ENCODE results near the gene OSTM1. TPM values are rescaled to one million over a fixed set of nuclear protein-coding genes. Genes with fewer than 3 reads are reported as not detected.

OSTM1 gene
- total and polyA plus RNA-seq, 10 of the 15 experiments (the other 5 are each of a cell fraction or from before 2014, with no cell fraction given) = 3.0 to 17.1 (median 5.8) TPM

DNA sequence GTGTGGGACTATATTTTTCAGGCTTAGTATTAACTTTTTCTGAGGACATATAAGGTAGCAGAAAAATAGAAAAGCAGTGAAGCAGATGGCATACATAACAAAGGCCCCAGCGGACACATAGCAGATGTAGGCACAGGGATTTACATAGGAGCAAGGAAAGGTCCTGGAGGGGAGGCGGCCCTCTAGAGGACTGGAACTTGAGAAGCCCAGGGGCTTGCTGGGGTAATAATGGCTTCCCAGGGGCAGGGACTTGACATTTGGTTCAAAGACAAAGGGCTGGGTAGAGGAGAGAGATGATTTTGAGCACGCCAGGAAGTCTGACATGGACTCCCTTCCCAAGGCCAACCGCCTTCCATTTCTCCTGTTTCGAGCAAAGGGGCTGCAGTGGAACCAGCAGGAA, 31.7 kb upstream of the OSTM1 start (continued):
- TF ChIP-seq MEF2A (IDR thresholded peaks at IDR 0.05; ENCODE audit: insufficient read depth, low read depth, low read length) (no peak), EGR1 (IDR thresholded peaks at IDR 0.05; ENCODE audit: borderline replicate concordance in 1 of 2, low read depth in 2 of 2, low read length in 2 of 2) (no peak), FOXM1 (IDR thresholded peaks at IDR 0.05; ENCODE audit: low read depth, low read length) (no peak)

DNA sequence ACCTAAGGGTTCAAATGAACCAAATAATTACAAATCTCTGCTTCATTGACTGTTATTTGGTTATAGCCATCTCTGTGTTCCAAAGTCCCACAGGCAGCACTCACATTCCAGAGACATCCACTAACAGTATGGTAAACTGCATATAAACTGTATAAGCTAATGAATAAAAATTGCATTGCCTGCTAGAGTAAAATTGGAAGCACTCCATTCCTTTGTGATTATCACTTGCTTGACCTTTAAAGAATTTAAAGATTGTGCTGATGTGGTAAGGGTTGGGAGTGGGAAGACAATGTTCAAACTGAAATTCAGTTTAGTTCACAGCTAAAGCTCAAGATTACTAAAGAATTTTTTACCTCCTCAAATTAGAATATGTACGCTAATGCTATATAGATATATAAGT, 31.0 kb upstream of the OSTM1 start:
- Histone ChIP-seq H3K79me2 (ENCODE audit: control insufficient read depth, insufficient read depth, low read length) (no peaks in the 10 kb centered on the region), H3K36me3 (ENCODE audit: control insufficient read depth in 2 of 2, insufficient read depth in 2 of 2, low read length in 1 of 2) (no peaks in the 10 kb centered on the region), H3K27ac (ENCODE audit: control insufficient read depth, insufficient read depth) (no peak overlapping the region), H3K4me3 (no peak overlapping the region), H2AFZ (ENCODE audit: control insufficient read depth, low read depth, low read length) (no peak overlapping the region), H4K20me1 (ENCODE audit: control insufficient read depth, insufficient read depth) (no peaks in the 10 kb centered on the region), H3K4me2 (ENCODE audit: control insufficient read depth, insufficient read depth) (no peak overlapping the region), H3K9me3 (replicated peaks; ENCODE audit: control insufficient read depth, insufficient read depth, low read length) (no peaks in the 10 kb centered on the region), H3K9ac (ENCODE audit: control insufficient read depth, insufficient read depth, low read length) (no peak overlapping the region), H3K4me1 (ENCODE audit: control insufficient read depth, insufficient read depth, low read length) (no peaks in the 10 kb centered on the region), H3K27me3 (replicated peaks in 1 of 2; ENCODE audit: control insufficient read depth in 2 of 2, insufficient read depth in 2 of 2, low read length in 1 of 2) (no peaks in the 10 kb centered on the region; a peak in 2 of 4 replicates)
- TF ChIP-seq MEF2A (IDR thresholded peaks at IDR 0.05; ENCODE audit: insufficient read depth, low read depth, low read length) (no peak), RFX5 (IDR thresholded peaks at IDR 0.05; ENCODE audit: low read depth, low read length) (no peak), EED (IDR thresholded peaks at IDR 0.05; ENCODE audit: low read depth) (no peak), ZZZ3 (IDR thresholded peaks at IDR 0.05; ENCODE audit: control insufficient read depth, insufficient read length, low read depth) (no peak), IKZF2 (IDR thresholded peaks at IDR 0.05) (no peak), ZNF24 (IDR thresholded peaks at IDR 0.05) (no peak), STAT3 (IDR thresholded peaks at IDR 0.05; ENCODE audit: low read depth, low read length) (no peak), RB1 (IDR thresholded peaks at IDR 0.05; ENCODE audit: borderline replicate concordance) (no peak), LARP7 (IDR thresholded peaks at IDR 0.05) (no peak), POLR2A (IDR thresholded peaks at IDR 0.05; ENCODE audit: low read depth, low read length) (no peak), POLR2AphosphoS5 (IDR thresholded peaks at IDR 0.05; ENCODE audit: low read length) (no peak), GATAD2B (conservative IDR thresholded peaks at IDR 0.05; ENCODE audit: low read depth) (no peak), EZH2 (IDR thresholded peaks at IDR 0.05; ENCODE audit: borderline replicate concordance, control insufficient read depth, low read depth, low read length) (no peak)
- ChIA-PET CTCF (interaction anchor here (0.8 kb wide), 1 partner anchor 386 kb away, joined by 3 read pairs; no protein-coding TSS in a partner anchor), RAD21 (ENCODE audit: unreplicated experiment) (no interaction called here), POLR2A (no interaction called here), SMC1A (ENCODE audit: uncharacterized antibody, unreplicated experiment) (no interaction called here)
- ATAC-seq (no peak), DNase-seq (ENCODE audit: low read depth, low spot score) (no peak), FAIRE-seq (no peak)
- no TSS peak for BruUV-seq (replicated peaks)
- 44% methylated on average over 1 of the region's 1 CpG for WGBS (ENCODE audit: insufficient coverage, insufficient replicate concordance, low lambda C conversion rate, missing lambda C conversion rate)
- intact Hi-C loops (cut with micrococcal nuclease; ENCODE audit: unreplicated experiment) = no loop called here
- in situ Hi-C loops (cut with MboI) = no loop called here
